Testis (tissue), 2 donors: ENCODE data around the gene PPM1D.

Source experiments
- POLR2A ChIP-seq: fragments of 450-650 bp; IDR thresholded peaks from one replicate; pipeline ENCODE4 v1.6.1; 2017; ENCODE audit warnings: antibody characterized with exemption, mild to moderate bottlenecking, moderate library complexity
- TF ChIP-seq, protein P1 (sequence below), 3 experiments: fragments of 450-650 bp in 2 of 3; fragments of 200-600 bp in 1 of 3; sonication (generic) in 1 of 3; IDR thresholded peaks; one replicate each; pipeline ENCODE4 v1.5.1; 2016 to 2019; ENCODE audit warnings: antibody characterized with exemption in 3 of 3, mild to moderate bottlenecking in 2 of 3, moderate library complexity in 1 of 3

DNA sequence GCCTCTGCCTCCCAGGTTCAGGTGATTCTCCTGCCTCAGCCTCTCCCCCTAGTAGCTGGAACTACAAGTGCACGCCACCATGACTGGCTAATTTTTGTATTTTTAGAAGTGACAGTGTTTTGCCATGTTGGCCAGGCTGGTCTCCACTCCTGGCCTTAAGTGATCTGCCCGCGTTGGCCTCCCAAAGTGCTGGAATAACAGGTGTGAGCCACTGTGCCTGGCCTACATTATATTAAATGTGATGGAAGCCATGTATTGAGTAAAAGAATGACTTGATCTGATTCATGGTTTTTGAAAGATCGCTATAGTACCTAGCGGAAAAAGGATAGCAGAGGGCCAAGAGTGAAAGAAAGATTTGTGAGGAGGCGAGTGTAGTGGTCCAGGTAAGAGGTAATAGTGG, 2.7 kb upstream of the PPM1D start:
- TF ChIP-seq, protein P1, sequence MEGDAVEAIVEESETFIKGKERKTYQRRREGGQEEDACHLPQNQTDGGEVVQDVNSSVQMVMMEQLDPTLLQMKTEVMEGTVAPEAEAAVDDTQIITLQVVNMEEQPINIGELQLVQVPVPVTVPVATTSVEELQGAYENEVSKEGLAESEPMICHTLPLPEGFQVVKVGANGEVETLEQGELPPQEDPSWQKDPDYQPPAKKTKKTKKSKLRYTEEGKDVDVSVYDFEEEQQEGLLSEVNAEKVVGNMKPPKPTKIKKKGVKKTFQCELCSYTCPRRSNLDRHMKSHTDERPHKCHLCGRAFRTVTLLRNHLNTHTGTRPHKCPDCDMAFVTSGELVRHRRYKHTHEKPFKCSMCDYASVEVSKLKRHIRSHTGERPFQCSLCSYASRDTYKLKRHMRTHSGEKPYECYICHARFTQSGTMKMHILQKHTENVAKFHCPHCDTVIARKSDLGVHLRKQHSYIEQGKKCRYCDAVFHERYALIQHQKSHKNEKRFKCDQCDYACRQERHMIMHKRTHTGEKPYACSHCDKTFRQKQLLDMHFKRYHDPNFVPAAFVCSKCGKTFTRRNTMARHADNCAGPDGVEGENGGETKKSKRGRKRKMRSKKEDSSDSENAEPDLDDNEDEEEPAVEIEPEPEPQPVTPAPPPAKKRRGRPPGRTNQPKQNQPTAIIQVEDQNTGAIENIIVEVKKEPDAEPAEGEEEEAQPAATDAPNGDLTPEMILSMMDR (IDR thresholded peaks at IDR 0.05), result no peak
- no peak for TF ChIP-seq POLR2A
